ENCODE results near the gene UVSSA. TPM values are rescaled to one million over a fixed set of nuclear protein-coding genes. Genes with fewer than 3 reads are reported as not detected.

UVSSA gene
- total RNA-seq, 1 donor from 2014 or later = 28.3 TPM

- peaks cover 8% of the 10 kb centered on the region for H3K4me1 ChIP-seq
- no peaks in the 10 kb centered on the region for H3K27me3 ChIP-seq
- DNase-seq (peak; percentile 58), ATAC-seq (no peak)
- H3K36me3 ChIP-seq = peaks cover 27% of the 10 kb centered on the region
- H3K4me3 ChIP-seq = no peak overlapping the region
- H3K27ac ChIP-seq = no peak overlapping the region
- H3K9me3 ChIP-seq = no peaks in the 10 kb centered on the region
- intact Hi-C loops (cut with DNase I) = no loop called here
- TF ChIP-seq, protein P1, sequence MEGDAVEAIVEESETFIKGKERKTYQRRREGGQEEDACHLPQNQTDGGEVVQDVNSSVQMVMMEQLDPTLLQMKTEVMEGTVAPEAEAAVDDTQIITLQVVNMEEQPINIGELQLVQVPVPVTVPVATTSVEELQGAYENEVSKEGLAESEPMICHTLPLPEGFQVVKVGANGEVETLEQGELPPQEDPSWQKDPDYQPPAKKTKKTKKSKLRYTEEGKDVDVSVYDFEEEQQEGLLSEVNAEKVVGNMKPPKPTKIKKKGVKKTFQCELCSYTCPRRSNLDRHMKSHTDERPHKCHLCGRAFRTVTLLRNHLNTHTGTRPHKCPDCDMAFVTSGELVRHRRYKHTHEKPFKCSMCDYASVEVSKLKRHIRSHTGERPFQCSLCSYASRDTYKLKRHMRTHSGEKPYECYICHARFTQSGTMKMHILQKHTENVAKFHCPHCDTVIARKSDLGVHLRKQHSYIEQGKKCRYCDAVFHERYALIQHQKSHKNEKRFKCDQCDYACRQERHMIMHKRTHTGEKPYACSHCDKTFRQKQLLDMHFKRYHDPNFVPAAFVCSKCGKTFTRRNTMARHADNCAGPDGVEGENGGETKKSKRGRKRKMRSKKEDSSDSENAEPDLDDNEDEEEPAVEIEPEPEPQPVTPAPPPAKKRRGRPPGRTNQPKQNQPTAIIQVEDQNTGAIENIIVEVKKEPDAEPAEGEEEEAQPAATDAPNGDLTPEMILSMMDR (IDR thresholded peaks at IDR 0.05) = no peak
Observed at GRCh38 chr4:1366371-1367229, 19.6 kb downstream of the UVSSA start.

GRCh38 chr4:1367230-1367935, 20.4 kb downstream of the UVSSA start:
- Histone ChIP-seq H3K27ac (no peak overlapping the region), H3K4me3 (no peak overlapping the region), H3K36me3 (peaks cover 33% of the 10 kb centered on the region), H3K27me3 (no peaks in the 10 kb centered on the region), H3K9me3 (no peaks in the 10 kb centered on the region), H3K4me1 (peaks cover 8% of the 10 kb centered on the region)
- peak; percentile 53 for DNase-seq
- no peak for ATAC-seq
- TF ChIP-seq, protein P1 (IDR thresholded peaks at IDR 0.05) = no peak
- intact Hi-C loops (cut with DNase I) = no loop called here

DNA sequence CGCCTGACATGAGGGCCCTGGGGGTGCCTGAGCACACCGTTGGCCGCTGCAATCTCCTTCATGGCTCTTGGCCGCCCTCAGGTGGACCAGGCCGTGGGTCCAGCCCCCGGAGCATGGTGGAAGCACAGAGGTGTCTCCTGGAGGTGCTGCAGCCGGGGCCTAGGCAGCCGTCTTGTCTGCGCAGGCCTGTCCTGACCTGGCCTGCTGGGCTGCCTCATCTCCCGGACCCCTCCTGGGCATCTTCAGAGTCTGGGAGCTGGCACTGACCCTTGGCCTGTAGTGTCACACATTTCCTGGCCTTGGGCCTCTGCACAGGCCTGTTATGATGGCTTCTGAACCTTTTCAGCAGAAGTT, 20.9 kb downstream of the UVSSA start:
- intact Hi-C loops (cut with DNase I) = no loop called here
- Histone ChIP-seq H3K36me3 (peaks cover 33% of the 10 kb centered on the region), H3K9me3 (no peaks in the 10 kb centered on the region), H3K4me3 (no peak overlapping the region), H3K27ac (no peak overlapping the region), H3K4me1 (peaks cover 8% of the 10 kb centered on the region), H3K27me3 (no peaks in the 10 kb centered on the region)
- ATAC-seq = no peak
- DNase-seq = no peak
- TF ChIP-seq, protein P1 (IDR thresholded peaks at IDR 0.05) = no peak

- Histone ChIP-seq H3K36me3 (peaks cover 39% of the 10 kb centered on the region), H3K9me3 (no peaks in the 10 kb centered on the region), H3K27me3 (no peaks in the 10 kb centered on the region), H3K4me3 (no peak overlapping the region), H3K27ac (no peak overlapping the region), H3K4me1 (peaks cover 8% of the 10 kb centered on the region)
- ATAC-seq = no peak
- intact Hi-C loops (cut with DNase I) = no loop called here
- TF ChIP-seq, protein P1 (IDR thresholded peaks at IDR 0.05) = no peak
- DNase-seq = peak; percentile 60
Observed at GRCh38 chr4:1368421-1369090, 21.5 kb downstream of the UVSSA start.

GRCh38 chr4:1369091-1369450, 22.1 kb downstream of the UVSSA start:
- ATAC-seq (no peak), DNase-seq (peak; percentile 59)
- H3K36me3 ChIP-seq = peaks cover 43% of the 10 kb centered on the region
- H3K27me3 ChIP-seq = no peaks in the 10 kb centered on the region
- intact Hi-C loops (cut with DNase I) = no loop called here
- TF ChIP-seq, protein P1 (IDR thresholded peaks at IDR 0.05) = no peak
- H3K4me3 ChIP-seq = no peak overlapping the region
- H3K27ac ChIP-seq = no peak overlapping the region
- no peaks in the 10 kb centered on the region for H3K9me3 ChIP-seq
- peaks cover 8% of the 10 kb centered on the region for H3K4me1 ChIP-seq

Measured in upper lobe of right lung (tissue), 1 donor.